Stimulated activated CD8-positive, alpha-beta memory T cell treated with anti-CD3 and anti-CD28 coated beads, Interleukin-4, amount 100 ng/mL, for 48 hours (primary cell): ENCODE results near the gene RAB25.
A peak's percentile ranks its signal among the peaks of the same experiment; 100 is the strongest.
"Not testable (repeated sequence)": the region's sequence is repeated elsewhere in the genome, so short reads cannot be mapped to it uniquely, and the experiment has no call there.

Experiments used
- DNase-seq: peaks from one replicate; pipeline ENCODE4 v3.0.0-alpha.2; 2020

RAB25 gene

GRCh38 chr1:156104065-156104810 is 43.3 kb downstream of the RAB25 start:
- DNase-seq: peak; percentile 64

DNA sequence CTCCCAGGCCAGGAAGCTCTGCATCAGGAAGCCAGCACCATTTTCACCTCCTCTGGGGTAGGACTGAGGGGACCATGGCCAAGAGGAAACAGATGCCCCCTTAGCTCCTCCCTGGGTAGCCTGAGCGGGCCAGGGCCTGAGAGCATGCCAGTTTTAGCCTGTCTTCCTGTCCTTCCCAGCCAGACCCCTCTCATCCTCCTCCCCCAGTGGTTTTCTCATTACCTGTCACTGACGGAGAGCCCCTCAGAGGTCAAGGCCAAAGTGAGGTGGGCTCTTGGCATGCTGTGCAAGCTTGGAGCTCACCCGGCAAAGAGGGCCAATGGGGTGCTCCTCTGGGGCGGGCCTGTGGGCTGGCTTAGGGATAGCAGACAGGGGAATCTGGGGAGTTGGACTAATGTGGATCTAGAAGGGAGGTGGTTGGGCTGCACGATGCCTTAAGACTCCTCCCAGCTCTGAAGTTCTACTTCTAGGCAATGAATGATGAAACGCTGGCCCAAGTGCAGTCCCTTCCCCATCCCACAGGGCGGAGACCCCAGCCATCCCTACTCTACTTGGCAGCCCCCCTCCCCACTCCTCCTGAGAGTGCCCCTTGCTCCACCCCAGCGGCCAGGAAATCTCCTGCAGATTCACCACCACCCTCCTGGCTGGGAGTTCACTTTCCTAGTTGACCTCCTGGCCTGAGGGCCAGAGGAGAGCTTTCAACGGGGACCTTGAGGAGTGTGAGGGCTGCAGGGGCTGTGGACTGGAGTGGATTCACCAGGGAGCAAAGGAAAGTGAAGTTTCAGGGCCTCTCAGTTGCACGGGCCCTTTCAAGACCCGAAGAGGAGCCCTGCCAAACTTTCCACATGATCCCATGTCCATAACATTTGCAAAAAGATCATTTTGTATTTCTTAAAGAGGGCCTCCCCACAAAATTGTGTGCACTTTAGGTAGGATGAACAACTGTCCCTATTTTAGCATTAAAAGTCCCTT is 44.2 kb downstream of the RAB25 start:
- DNase-seq: peak; percentile 41

DNA sequence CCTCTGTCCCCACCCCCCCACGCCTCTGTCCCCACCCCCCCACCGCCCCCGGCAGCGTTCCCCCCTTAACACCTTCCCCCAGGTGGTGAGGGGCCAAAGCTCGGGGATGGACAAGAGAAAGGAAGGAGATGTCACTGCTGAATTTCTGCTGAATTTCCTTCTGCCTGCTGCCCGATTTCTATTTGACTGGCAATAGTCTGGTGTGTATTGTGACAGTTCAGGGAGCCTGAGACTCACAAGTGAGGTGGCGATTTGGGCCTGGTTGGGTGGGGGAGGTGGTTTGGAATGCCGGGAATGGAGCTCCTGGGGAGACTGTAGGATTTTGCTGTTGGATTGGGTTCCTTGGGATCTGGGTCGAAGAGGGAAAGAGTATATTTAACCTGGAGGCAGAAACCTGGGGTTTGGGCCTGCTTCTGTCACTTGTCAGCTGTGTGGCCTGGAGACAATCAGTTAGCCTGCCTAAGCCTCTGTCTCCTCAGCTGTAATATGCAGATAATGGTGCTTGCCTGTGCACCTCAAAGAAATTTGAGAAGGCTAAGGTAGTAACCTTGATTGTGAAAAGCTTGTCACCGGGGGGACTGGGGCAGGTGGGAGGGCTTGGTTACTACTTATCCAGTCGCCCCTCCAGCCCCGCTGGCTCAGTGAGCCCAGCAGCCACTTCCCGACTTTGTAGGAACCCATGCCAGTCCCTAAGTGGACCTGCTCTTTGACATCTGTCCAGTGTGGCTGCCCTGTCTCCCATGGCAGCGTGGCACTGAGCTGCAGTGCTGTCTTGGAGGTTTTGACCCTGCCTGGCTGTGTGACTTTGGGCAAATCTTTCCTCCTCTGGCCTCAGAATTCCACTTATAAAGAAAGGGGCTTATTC is 45.9 kb downstream of the RAB25 start:
- no peak for DNase-seq

DNA sequence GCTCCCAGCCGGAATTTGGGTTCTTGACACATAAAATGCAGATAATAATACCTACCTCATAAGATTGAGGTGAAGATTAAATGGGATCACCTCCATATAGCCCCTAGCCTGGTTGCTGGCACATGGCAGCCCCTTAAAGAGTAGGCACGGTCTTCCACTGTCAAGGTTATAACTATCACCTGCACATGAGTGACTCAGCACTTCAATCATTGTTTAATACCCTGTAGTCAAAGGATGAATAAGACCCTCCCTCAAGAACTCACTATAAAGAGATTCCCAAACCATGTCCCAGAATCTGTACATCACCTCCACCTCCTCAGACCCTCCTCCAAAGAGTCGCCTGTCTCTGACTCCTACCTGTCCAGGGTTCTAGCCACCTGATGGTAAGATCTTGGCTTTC is 47.1 kb downstream of the RAB25 start:
- DNase-seq: no peak

DNA sequence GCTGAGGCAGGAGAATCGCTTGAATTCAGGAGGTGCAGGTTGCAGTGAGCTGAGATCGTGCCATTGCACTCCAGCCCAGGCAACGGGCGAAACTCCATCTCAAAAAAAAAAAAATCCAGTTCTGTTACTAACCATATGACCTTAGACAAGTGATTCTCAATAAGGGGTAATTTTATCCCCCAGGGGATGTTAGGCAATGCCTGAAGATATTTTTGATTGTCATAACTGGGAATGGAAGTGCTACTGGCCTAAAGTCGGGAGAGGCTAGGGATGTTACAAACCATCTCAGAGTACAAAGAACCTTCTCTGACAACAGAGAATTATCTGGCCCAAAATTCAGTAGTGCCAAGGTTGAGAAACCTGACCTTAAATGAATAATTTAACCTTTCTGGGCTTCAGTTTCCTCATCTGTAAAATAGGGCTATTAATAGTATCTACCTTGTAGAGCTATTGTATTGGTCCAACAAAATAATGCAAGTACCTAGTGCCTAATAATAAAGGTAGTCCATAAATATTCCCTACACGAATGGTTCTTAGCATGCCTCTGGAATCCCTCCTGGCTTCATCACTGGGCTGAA is 47.8 kb downstream of the RAB25 start:
- DNase-seq: no peak

- DNase-seq: no peak
Observed at GRCh38 chr1:156110252-156110651, 49.3 kb downstream of the RAB25 start.

- DNase-seq: no peak
Observed at GRCh38 chr1:156111355-156111962, 50.5 kb downstream of the RAB25 start.

GRCh38 chr1:156112276-156113137 is 51.5 kb downstream of the RAB25 start:
- DNase-seq: no peak

DNA sequence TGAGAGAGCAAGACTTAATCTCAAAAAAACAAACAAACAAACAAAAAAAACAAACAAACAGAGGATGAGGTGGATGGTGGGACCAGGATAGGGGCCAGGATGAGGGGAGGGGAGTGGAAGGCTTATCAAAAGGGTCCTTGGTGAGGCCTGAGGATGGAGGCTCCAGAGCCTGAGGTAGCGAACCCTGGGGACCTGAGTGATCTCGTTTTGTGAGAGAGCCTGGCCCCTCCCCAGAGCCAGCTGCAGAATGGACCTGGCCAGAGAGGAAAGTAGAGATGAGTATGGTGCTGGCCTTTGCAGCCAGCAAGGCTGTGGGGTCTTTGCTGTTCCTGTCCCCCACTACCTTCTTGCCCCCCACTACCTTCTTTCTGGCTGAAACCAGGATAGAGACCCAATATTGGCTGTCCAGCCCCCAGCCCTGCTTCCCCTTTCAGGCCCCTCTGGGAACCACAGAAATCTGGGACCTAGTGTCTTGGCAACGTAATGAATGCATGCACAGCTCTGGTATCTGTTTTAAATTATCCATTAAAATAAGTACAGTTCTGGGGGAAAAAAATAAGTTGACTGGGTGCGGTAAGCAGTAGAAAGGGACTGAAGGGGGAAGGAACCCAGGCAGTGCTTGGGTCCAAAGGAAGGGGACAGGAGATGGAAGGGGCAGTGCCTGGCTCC is 52.5 kb downstream of the RAB25 start:
- DNase-seq: no peak

GRCh38 chr1:156114101-156114918 is 53.4 kb downstream of the RAB25 start, which contains the start of gene LMNA:
Gene LMNA, plus strand, starts transcription at chr1:156114711. Its CDS starts 208 bp downstream, at chr1:156114919.
- peak; percentile 84 for DNase-seq

DNA sequence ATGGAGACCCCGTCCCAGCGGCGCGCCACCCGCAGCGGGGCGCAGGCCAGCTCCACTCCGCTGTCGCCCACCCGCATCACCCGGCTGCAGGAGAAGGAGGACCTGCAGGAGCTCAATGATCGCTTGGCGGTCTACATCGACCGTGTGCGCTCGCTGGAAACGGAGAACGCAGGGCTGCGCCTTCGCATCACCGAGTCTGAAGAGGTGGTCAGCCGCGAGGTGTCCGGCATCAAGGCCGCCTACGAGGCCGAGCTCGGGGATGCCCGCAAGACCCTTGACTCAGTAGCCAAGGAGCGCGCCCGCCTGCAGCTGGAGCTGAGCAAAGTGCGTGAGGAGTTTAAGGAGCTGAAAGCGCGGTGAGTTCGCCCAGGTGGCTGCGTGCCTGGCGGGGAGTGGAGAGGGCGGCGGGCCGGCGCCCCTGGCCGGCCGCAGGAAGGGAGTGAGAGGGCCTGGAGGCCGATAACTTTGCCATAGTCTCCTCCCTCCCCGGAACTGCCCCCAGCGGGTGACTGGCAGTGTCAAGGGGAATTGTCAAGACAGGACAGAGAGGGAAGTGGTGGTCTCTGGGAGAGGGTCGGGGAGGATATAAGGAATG is 54.1 kb downstream of the RAB25 start:
- peak; percentile 46 for DNase-seq

DNA sequence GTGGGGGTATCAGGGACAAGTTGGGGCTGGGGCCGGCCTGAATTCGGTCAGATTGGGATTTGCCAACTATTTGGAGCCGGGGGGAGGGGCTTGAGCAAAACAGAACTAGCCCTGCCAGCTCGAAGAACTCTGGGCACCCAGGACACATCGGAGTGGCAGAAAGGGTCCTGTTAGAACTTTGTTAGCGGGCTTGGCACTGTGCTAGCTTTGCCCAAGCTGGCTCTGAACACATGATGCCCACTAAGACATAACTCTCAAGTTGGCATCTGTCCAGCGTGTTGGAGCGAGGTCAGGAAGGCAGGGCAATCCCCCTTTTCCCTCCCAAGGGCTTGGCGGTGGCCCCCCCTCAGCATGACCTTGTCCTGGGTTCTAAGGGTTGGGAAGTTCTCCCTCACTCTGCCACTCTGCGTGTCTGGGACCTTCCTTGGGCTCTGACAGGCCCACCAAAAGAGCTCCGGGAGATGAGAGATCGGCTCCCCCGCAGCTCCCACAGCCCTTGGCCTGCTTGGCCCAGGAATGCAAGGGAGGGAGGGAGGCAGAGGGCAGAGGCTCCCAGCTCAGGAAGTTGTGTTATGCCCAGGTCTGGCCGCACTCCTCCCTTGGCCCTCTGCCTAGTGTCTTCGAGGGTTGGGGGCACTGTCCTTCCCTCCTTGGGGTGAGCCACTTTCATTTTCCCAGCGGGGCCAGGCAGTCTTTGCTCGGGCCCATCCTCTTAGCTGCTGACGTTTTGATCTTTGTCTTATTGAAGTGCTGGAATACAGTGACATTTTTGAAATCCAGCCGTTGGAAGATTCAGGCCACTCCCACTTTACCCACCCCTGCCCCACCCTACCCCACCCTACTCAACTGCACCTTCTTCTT is 54.8 kb downstream of the RAB25 start:
- peak; percentile 38 for DNase-seq

DNA sequence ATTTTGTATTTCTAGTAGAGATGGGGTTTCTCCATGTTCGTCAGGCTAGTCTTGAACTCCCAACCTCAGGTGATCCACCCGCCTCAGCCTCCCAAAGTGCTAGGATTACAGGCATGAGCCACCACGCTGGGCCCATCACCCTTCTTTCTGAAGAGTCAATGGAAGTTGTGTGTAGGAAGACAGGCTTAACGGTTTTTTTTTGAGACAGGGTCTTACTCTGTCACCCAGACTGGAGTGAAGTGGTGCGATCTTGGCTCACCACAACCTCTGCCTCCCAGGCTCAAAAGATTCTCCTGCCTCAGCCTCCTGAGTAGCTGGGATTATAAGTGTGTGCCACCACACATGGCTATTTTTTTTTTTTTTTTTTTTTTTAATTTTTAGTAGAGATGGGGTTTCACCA is 55.8 kb downstream of the RAB25 start:
- DNase-seq: not testable (repeated sequence)

- DNase-seq: no peak
Observed at GRCh38 chr1:156117414-156118176, 56.6 kb downstream of the RAB25 start.

DNA sequence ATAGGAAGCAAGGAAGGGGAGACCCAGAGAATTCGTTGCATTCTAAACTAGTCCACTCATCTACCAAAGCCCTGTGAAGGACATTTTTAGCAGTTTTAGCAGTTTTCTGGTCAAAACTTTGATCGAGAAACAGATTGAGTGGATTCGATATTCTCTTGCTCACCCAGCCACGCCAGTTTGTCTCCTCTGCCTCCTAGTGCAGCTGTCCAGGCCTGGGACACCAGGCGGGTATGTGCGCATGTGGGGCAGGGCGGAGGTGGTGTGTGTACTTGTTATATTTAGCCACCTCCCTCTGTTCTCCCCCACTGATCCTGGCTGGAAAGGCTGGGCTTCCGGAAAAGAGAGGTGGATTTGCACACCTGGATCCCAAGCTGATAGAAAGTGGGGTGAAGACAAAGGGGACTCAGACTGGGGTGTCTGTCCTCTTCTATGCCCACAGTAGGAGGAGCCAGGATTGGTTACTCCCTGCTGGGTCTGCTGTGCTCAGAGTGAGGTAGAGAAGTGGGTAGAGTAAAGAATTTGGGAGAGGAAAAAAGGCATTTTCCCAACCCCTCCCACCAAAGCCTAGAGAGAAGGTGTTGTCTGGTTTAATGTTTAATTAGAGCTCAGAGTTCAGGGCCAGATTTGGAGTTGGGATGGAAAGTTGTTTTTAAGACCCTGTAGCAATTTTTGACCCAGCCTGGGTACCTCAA is 57.4 kb downstream of the RAB25 start:
- DNase-seq: no peak

- DNase-seq: no peak
Observed at GRCh38 chr1:156119503-156120209, 58.7 kb downstream of the RAB25 start.
